Measurements from ENCODE around the gene CADPS.

Gene CADPS

GRCh38 chr3:62416144-62416543 is 459.1 kb downstream of the CADPS start:
- H3K27ac ChIP-seq = no peak overlapping the region; the same call in 1 of the 2 replicates
- no peak for TF ChIP-seq ZFX (IDR thresholded peaks at IDR 0.05)
- no peak for TF ChIP-seq CTCF (conservative IDR thresholded peaks at IDR 0.05)

- TF ChIP-seq CTCF (conservative IDR thresholded peaks at IDR 0.05) (no peak), ZFX (IDR thresholded peaks at IDR 0.05) (no peak)
- H3K27ac ChIP-seq = peak overlapping the region; percentile 15; the same call in 1 of the 2 replicates
Measured at GRCh38 chr3:62415312-62415801, 459.9 kb downstream of the CADPS start.

- TF ChIP-seq CTCF (conservative IDR thresholded peaks at IDR 0.05) = no peak
- TF ChIP-seq ZFX (IDR thresholded peaks at IDR 0.05) = no peak
- H3K27ac ChIP-seq = no peak overlapping the region
Measured at GRCh38 chr3:62414786-62415185, 460.4 kb downstream of the CADPS start.

GRCh38 chr3:62413687-62414086 is 461.5 kb downstream of the CADPS start:
- H3K27ac ChIP-seq = no peak overlapping the region
- TF ChIP-seq ZFX (IDR thresholded peaks at IDR 0.05) (no peak), CTCF (conservative IDR thresholded peaks at IDR 0.05) (no peak)

- H3K27ac ChIP-seq = no peak overlapping the region
- TF ChIP-seq ZFX (IDR thresholded peaks at IDR 0.05) (no peak), CTCF (conservative IDR thresholded peaks at IDR 0.05) (no peak)
Measured at GRCh38 chr3:62406945-62407344, 468.3 kb downstream of the CADPS start.

GRCh38 chr3:62405566-62405965 is 469.6 kb downstream of the CADPS start:
- no peak for TF ChIP-seq ZFX (IDR thresholded peaks at IDR 0.05)
- TF ChIP-seq CTCF (conservative IDR thresholded peaks at IDR 0.05) = no peak
- H3K27ac ChIP-seq = no peak overlapping the region

- no peak for TF ChIP-seq CTCF (conservative IDR thresholded peaks at IDR 0.05)
- TF ChIP-seq ZFX (IDR thresholded peaks at IDR 0.05) = no peak
Measured at GRCh38 chr3:62405135-62405534, 470.1 kb downstream of the CADPS start.

More at GRCh38 chr3:62405135-62405534, 470.1 kb downstream of the CADPS start:
- no peak overlapping the region for H3K27ac ChIP-seq
